GM21528 (cell line): ENCODE data around the gene SLC2A14.
"Not testable (repeated sequence)": the region's sequence is repeated elsewhere in the genome, so short reads cannot be mapped to it uniquely, and the experiment has no call there.

ENCODE experiments used
- ATAC-seq: cut with Tn5 transposase; IDR thresholded peaks from one replicate; pipeline ENCODE4 v1.9.1; 2021; ENCODE audit warnings: mild to moderate bottlenecking, moderate library complexity; ENCODE audit not compliant: unreplicated experiment, low FRiP score

Gene SLC2A14

DNA sequence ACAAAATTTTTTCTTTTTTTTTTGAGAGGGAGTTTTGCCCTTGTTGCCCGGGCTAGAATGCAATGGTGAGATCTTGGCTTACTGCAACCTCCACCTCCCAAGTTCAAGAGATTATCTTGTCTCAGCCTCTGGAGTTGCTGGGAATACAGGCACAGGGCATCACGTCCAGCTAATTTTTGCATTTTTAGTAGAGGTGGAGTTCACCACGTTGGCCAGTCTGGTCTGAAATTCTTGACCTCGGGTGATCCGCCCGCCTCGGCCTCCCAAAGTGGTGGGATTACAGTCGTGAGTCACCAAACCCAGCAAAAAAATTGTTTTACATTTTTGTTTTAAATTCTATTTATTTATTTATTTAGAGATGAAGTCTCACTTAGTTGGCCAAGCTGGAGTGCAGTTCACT lies 4.7 kb upstream of the SLC2A14 start:
- no peak for ATAC-seq

- ATAC-seq: no peak
Observed at GRCh38 chr12:7870335-7870734, 2.4 kb downstream of the SLC2A14 start.

GRCh38 chr12:7869137-7869536 lies 3.6 kb downstream of the SLC2A14 start:
- ATAC-seq: no peak

- ATAC-seq: no peak
Observed at GRCh38 chr12:7868391-7868790, 4.3 kb downstream of the SLC2A14 start.

DNA sequence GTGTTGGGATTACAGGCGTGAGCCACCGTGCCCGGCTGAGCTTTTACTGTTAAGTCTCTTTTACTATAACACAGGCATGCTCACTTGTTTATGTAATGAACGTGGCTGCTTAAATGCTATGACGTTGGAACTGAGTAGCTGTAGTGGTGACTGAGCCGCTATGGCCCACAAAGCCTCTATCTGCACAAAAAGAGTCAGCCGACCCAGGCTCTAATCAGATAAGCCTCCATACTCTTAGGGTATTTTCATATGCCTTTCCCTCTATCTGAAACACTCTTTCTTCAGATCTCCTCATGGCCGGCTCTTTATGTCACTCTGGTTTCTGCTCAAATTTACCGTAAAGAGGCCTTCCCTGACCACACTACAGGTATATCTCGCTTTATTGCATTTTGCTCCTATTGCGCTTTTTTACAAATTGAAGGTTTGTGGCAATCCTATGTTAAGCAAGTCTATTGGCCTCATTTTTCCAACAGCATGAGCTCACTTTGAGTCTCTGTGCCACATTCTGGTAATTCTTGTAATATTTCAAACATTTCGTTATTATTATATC lies 8.0 kb downstream of the SLC2A14 start:
- ATAC-seq: no peak

- ATAC-seq: not testable (repeated sequence)
Observed at GRCh38 chr12:7862814-7863348, 9.8 kb downstream of the SLC2A14 start.

DNA sequence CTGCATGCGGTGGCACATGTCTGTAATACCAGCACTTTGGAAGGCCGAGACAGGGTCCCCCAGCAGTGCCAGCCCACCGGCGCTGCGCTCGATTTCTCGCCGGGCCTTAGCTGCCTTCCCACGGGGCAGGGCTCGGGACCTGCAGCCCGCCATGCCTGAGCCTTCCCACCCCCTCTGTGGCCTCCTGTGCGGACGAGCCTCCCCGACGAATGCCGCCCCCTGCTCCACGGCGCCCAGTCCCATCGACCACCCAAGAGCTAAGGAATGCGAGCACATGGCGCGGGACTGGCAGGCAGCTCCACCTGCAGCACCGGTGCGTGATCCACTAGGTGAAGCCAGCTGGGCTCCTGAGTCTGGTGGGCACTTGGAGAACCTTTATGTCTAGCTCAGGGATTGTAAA lies 10.4 kb downstream of the SLC2A14 start:
- not testable (repeated sequence) for ATAC-seq

DNA sequence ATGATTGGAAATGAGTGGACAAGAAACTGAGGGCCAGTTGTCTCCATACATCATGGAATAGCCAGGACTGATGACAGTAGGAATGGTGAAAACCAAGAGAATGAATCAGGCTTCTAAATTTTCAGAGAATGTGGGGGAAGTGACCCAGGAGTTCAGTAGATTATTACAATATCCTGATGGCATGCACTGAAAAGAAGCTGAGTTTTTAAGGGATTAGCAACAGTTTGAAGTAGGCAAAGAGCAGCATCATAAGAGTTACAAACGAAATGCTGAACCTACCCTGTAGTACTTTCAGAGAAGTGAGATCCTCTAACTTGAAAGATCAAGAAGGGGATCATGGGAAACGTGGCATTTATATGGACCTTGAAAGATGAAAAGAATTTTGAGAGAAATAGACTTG lies 13.2 kb downstream of the SLC2A14 start:
- ATAC-seq: no peak

DNA sequence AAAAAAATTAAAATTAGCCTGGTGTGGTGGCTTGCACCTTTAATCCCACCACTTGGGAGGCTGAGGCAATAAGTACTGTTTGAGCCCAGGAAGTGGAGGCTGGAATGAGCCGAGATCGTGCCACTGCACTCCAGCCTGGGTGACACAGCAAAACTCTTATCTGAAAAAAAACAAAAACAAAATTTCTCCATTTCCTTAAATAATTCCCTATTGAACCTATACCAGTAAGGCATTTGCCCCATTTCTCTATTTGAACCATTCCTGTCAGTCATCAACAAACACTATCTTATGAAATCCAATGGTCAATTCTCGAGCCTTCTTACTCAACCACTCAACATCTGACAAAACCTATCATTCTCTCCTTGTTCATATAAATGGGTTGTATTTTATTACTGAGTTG lies 14.7 kb downstream of the SLC2A14 start:
- ATAC-seq: no peak

- ATAC-seq: no peak
Observed at GRCh38 chr12:7856516-7856915, 16.2 kb downstream of the SLC2A14 start.

DNA sequence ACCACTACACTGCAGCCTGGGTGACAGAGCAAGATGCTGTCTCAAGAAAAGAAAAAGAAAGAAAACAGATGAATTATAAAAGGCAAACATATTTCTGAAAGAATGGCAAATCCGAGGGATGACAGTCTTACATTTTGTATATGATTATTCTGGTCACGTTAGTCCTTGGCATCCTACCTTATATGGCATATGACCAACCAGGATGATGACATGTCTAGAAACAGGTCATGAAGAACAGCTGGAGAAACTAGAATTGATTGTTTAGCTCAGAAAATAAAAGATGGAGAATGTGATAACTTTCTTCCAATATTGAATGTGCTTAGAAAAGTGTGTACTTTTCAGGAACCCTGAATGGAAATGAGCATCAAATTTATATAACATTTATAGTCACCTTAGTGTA lies 19.2 kb downstream of the SLC2A14 start:
- ATAC-seq: no peak

DNA sequence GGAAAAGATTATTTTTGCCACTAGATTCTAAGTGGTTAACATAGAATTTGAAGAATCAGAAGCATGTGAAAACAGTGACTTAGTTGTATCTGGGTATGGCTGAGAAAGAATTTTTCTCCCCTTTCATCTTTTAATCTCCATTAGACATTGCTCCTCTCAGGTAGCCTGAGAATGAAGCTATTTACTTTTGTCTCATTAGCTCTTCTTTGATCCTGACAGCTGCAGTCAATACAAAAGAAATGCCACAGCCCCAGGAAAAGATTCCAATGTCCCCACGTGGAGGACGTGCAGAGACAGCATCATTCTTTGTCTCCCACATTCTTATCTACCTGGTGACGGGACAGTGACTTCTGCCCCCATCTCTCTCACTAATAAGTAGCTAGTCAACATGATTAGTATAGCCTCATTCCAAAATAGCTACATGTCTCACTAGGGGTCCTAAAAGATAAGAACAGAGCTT lies 21.1 kb downstream of the SLC2A14 start:
- ATAC-seq: not testable (repeated sequence)

DNA sequence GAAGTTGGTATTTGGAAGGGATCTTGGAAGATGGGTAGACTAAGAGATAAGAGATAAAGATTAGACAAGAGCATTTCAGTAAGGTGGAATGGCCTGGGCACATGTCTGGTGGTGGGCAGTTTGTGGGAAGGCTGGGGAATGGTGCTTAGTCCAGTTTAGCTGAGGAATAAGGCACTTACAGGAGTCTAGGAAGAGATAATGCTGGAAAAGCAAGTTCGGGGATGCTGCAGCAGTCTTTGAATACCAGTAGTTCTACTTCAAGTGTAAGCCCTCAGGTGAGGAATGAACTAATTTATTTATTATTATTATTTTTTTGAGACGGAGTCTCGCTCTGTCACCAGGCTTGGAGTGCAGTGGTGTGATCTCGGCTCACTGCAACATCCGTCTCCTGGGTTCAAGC lies 22.6 kb downstream of the SLC2A14 start:
- ATAC-seq: not testable (repeated sequence)

- not testable (repeated sequence) for ATAC-seq
Observed at GRCh38 chr12:7848098-7848422, 24.7 kb downstream of the SLC2A14 start.

- not testable (repeated sequence) for ATAC-seq
Observed at GRCh38 chr12:7847226-7848097, 25.3 kb downstream of the SLC2A14 start.

GRCh38 chr12:7844116-7844515 lies 28.6 kb downstream of the SLC2A14 start:
- no peak for ATAC-seq

GRCh38 chr12:7843583-7843982 lies 29.1 kb downstream of the SLC2A14 start:
- ATAC-seq: not testable (repeated sequence)

GRCh38 chr12:7843149-7843548 lies 29.6 kb downstream of the SLC2A14 start:
- not testable (repeated sequence) for ATAC-seq

GRCh38 chr12:7842444-7842843 lies 30.3 kb downstream of the SLC2A14 start:
- ATAC-seq: not testable (repeated sequence)

DNA sequence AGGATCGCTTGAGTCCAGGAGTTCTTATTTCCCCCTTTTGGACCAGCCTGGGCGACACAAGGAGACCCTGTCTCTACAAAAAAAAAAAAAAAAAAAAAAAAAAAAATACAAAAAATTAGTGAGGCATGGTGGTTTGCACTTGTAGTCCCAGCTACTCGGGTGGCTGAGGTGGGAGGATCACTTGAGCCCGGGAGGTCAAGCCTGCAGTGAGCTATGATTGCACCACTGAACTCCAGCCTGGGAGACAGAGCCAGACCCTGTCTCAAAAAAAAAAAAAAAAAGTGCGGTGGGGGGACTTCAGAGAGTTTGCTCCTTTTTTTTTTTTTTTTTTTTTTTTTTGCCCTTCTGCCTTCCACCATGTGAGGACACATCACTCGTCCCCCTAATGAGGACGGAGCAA lies 32.9 kb downstream of the SLC2A14 start:
- not testable (repeated sequence) for ATAC-seq

DNA sequence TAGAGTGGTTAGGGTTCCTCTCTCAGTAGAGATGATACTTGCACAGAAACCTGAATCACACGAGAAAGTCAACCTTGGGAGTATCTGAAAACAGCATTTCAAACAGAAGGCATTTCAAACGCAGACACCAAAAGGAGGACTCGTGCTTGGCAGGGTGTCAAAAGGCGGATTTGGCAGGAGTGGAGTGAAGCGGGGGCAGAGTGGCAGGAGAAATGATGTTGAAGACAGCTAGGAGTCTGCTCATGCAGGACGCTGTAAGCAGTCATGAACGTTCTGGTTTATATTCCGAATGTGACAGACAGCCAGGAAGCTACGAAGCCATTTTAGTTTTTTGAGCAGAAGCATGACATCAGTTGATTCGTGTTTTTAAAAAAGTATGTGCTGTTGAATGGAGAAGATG lies 33.5 kb downstream of the SLC2A14 start:
- not testable (repeated sequence) for ATAC-seq

- no peak for ATAC-seq
Observed at GRCh38 chr12:7837366-7837765, 35.3 kb downstream of the SLC2A14 start.
